ENCODE results near the gene TRIM17.

TRIM17 gene

DNA sequence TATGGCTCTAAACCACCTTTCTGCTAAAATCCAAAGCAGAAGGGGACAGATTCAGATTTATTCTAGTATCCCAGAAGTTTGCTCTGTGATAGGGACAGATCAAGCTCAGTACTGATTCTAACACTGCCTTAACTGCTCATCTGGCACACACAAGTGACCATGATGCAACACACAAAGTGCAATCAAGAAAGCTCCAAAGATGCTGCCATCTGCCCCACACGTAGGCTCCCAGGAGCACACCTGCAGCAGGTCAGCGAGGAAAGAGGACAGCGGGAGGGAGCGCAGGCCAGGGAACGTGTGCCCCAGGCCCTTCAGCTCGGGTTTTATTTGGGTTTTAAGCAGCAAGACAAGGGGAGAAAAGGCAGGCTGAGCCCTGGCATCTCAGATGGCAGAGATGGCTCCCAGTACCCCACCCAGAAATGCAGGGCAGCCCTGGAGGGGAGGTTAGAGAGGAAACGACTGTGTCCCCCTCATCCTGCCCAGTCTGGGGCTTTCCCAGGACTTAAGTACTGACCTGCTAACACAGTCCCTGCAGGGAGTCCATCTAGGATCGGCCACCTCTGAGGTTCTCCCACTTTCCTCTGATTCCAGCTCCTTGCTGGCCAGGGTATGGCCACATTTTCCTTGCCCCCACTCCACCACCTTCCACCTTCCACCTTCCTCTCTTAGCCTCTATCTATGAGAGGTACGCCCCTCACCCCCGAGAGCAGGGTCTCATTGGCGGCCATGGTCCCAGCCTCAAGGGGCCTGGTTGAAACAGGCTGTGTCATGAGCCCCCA is 11.3 kb downstream of the TRIM17 start:
- peak overlapping the region; percentile 66 for H3K4me3 ChIP-seq (ENCODE audit: low read depth, low read length)
- H3K27me3 ChIP-seq (ENCODE audit: control insufficient read depth, insufficient read depth, low read length) = no peaks in the 10 kb centered on the region
- H3K4me1 ChIP-seq (ENCODE audit: control insufficient read depth, insufficient read depth, low read length) = no peaks in the 10 kb centered on the region
- no peaks in the 10 kb centered on the region for H3K36me3 ChIP-seq (ENCODE audit: control insufficient read depth, insufficient read depth, low read length)
- no peak overlapping the region for H3K9ac ChIP-seq (ENCODE audit: low read depth, low read length)
- no peaks in the 10 kb centered on the region for H3K9me3 ChIP-seq (ENCODE audit: control insufficient read depth, insufficient read depth, low read length)

DNA sequence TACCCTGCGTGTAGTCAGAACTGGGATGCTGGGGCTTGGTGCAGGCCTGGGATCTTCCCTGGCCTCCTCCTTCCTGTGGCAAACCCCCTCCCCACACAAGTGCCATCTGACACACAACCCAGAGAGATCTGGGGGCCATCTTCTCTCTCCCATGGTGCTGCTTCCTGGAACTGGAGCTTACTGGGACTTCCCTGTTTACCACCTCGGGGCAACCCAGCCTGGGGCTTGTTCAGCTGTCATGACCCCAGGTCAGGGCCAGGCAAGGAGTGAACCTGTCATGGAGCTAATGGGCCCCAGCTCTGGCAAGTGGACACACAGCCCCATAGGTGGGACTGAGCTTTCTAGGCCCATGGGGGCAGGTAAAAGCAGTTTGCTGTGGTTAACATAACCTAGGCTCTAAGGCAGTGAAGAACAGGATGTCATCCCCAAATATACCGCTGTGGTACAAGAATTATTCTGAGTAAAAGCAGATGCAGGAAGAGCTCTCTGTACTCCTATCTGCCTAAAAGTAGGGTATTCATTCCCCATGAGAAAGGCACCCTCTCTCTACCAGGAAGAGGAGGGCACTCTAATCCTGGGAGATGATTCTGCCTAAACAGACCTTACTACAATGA is 12.4 kb downstream of the TRIM17 start:
- H3K4me1 ChIP-seq (ENCODE audit: control insufficient read depth, insufficient read depth, low read length) = no peaks in the 10 kb centered on the region
- H3K36me3 ChIP-seq (ENCODE audit: control insufficient read depth, insufficient read depth, low read length) = no peaks in the 10 kb centered on the region
- no peak overlapping the region for H3K9ac ChIP-seq (ENCODE audit: low read depth, low read length)
- H3K27me3 ChIP-seq (ENCODE audit: control insufficient read depth, insufficient read depth, low read length) = no peaks in the 10 kb centered on the region
- no peaks in the 10 kb centered on the region for H3K9me3 ChIP-seq (ENCODE audit: control insufficient read depth, insufficient read depth, low read length)
- no peak overlapping the region for H3K4me3 ChIP-seq (ENCODE audit: low read depth, low read length)

DNA sequence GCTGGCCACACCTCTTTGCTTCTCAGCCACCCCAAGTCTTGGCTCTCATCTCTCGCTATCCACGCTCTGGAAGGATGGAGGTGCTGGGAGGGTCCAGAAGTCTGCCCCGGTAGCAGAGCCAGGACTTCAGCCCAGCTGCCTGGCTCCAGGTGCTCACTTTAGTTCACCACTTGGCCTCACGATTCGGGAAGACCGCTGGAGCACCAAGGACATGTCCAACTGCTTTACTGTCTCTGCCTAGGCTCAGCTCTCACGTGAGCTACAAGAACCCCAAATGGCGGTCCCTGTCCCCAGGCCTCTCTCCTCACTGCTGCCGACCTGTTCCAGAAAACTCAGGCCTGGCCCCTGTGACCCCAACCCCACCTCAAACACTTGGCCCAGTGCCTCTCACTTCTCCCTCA is 13.4 kb downstream of the TRIM17 start:
- no peak overlapping the region for H3K4me3 ChIP-seq (ENCODE audit: low read depth, low read length)
- H3K27me3 ChIP-seq (ENCODE audit: control insufficient read depth, insufficient read depth, low read length) = no peaks in the 10 kb centered on the region
- no peak overlapping the region for H3K9ac ChIP-seq (ENCODE audit: low read depth, low read length)
- no peaks in the 10 kb centered on the region for H3K9me3 ChIP-seq (ENCODE audit: control insufficient read depth, insufficient read depth, low read length)
- H3K4me1 ChIP-seq (ENCODE audit: control insufficient read depth, insufficient read depth, low read length) = no peaks in the 10 kb centered on the region
- no peaks in the 10 kb centered on the region for H3K36me3 ChIP-seq (ENCODE audit: control insufficient read depth, insufficient read depth, low read length)

DNA sequence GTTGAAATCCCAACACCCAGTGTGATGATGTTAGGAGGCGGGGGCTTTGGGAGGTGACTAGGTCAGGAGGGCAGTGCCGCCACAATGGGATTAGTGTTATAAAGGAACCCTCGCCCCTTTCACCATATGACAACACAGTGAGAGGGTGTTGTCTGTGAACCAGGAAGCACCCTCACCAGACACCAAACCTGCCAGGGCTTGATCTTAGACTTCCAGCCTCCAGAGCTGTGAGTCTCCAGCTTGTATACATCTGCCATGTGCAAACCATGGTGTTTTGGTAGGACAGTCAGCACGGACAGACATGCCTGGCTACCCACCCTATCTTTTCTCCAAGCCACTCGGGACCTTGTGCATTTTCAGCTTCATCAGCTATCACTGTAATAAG is 14.0 kb downstream of the TRIM17 start:
- Histone ChIP-seq H3K36me3 (ENCODE audit: control insufficient read depth, insufficient read depth, low read length) (no peaks in the 10 kb centered on the region), H3K4me3 (ENCODE audit: low read depth, low read length) (no peak overlapping the region), H3K4me1 (ENCODE audit: control insufficient read depth, insufficient read depth, low read length) (no peaks in the 10 kb centered on the region), H3K9me3 (ENCODE audit: control insufficient read depth, insufficient read depth, low read length) (no peaks in the 10 kb centered on the region), H3K9ac (ENCODE audit: low read depth, low read length) (no peak overlapping the region), H3K27me3 (ENCODE audit: control insufficient read depth, insufficient read depth, low read length) (no peaks in the 10 kb centered on the region)

DNA sequence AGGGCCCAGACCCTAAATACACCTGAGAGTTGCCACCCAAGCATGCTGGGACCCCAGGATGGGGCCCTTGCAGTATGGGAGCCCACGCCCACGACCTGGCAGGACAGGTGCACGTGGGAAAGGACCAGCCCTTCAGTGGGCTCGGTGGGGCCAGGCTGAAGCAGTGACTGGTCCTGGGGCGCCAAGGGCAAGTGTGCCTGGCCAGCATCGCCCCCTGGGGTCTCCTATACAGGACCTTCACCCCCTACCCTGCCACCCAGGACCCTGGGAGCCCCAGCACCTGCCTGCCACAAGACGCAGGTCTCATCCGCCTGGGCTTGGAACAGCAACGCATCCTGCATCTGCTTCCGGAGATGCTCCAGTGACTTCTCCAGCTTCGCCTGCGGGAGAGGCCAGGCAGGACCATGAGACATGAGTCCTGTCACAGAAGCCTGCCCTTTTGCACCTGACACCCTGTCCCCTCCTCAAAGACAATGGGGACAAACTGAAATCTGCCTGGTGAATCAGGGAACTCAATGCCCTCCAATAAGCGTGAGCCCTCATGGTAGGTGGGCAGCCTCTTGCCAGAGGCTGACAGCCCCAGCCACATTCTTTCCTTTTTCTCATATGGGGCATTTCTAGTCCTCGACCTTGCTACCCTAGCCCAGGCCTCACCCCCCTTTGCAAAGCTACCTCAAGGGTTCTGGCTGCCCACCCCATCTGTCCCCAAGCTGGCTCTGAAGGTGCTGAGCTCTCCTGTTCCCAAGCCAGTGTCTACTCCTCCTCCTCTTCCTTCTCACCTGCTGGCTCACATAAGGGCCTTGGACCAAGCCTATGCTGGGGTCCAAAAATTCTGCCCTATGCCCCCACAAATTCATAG is 14.7 kb downstream of the TRIM17 start:
- Histone ChIP-seq H3K9me3 (ENCODE audit: control insufficient read depth, insufficient read depth, low read length) (no peaks in the 10 kb centered on the region), H3K9ac (ENCODE audit: low read depth, low read length) (no peak overlapping the region), H3K27me3 (ENCODE audit: control insufficient read depth, insufficient read depth, low read length) (no peaks in the 10 kb centered on the region), H3K4me3 (ENCODE audit: low read depth, low read length) (no peak overlapping the region), H3K4me1 (ENCODE audit: control insufficient read depth, insufficient read depth, low read length) (no peaks in the 10 kb centered on the region), H3K36me3 (ENCODE audit: control insufficient read depth, insufficient read depth, low read length) (no peaks in the 10 kb centered on the region)

DNA sequence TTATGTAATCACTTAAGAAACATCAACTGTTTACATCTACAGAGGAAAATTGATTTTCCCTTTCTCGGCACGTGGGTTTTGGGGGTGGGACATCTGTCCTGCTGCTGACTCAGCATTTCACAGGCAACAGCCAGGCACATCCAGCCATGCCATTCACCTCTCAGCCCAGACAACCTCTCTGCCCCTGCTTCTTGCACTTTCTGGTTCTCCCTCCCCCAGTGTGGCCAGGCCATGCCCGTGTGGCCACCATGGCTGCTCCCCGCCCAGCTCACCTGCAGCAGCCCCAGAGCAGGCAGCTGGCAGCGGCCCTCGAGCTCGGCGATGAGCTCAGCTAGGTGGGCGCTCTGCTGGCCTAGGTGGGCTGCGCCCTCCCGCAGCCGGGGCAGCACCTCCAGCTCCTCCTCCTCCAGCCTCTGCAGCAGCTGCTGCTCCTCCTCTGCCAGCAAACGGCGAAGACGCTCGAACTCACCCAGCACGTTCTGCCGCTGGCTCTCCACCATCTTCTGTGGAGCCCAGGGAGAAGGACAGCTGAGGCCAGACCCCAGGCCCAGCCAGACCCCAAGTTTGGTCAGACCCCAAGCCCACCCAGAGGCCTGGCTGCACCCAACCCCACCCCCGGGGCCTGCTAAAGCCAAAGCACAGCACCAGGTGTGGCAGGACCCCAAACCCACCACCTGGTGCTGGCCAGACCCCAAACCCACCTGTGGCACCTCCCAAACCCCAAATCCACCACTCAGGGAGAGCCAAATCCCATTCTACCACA is 15.8 kb downstream of the TRIM17 start:
- no peak overlapping the region for H3K9ac ChIP-seq (ENCODE audit: low read depth, low read length)
- H3K4me1 ChIP-seq (ENCODE audit: control insufficient read depth, insufficient read depth, low read length) = no peaks in the 10 kb centered on the region
- peaks cover 5% of the 10 kb centered on the region for H3K36me3 ChIP-seq (ENCODE audit: control insufficient read depth, insufficient read depth, low read length)
- H3K27me3 ChIP-seq (ENCODE audit: control insufficient read depth, insufficient read depth, low read length) = no peaks in the 10 kb centered on the region
- no peak overlapping the region for H3K4me3 ChIP-seq (ENCODE audit: low read depth, low read length)
- no peaks in the 10 kb centered on the region for H3K9me3 ChIP-seq (ENCODE audit: control insufficient read depth, insufficient read depth, low read length)

DNA sequence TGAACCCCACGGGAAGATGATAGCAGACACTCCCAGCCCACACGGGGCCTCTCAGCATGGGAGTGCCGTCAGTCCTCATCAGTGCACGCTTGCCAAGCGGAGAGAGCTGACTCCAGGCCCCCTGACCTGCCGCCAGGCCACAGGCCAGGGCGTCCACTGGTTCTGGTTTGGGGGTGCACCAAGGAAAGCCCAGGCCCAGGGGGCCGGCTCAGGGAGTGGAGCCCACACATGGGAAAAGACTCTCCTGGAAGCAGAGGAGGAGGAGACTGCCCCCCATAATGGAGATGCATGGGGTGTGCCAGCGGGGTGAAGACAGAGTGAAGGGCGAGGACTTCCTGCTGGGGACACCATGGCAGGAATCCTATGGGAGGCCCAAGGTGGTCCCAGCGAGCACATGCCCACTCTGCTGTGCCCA is 16.4 kb downstream of the TRIM17 start:
- Histone ChIP-seq H3K9me3 (ENCODE audit: control insufficient read depth, insufficient read depth, low read length) (no peaks in the 10 kb centered on the region), H3K27me3 (ENCODE audit: control insufficient read depth, insufficient read depth, low read length) (no peaks in the 10 kb centered on the region), H3K9ac (ENCODE audit: low read depth, low read length) (no peak overlapping the region), H3K4me3 (ENCODE audit: low read depth, low read length) (no peak overlapping the region), H3K36me3 (ENCODE audit: control insufficient read depth, insufficient read depth, low read length) (peaks cover 5% of the 10 kb centered on the region), H3K4me1 (ENCODE audit: control insufficient read depth, insufficient read depth, low read length) (no peaks in the 10 kb centered on the region)

DNA sequence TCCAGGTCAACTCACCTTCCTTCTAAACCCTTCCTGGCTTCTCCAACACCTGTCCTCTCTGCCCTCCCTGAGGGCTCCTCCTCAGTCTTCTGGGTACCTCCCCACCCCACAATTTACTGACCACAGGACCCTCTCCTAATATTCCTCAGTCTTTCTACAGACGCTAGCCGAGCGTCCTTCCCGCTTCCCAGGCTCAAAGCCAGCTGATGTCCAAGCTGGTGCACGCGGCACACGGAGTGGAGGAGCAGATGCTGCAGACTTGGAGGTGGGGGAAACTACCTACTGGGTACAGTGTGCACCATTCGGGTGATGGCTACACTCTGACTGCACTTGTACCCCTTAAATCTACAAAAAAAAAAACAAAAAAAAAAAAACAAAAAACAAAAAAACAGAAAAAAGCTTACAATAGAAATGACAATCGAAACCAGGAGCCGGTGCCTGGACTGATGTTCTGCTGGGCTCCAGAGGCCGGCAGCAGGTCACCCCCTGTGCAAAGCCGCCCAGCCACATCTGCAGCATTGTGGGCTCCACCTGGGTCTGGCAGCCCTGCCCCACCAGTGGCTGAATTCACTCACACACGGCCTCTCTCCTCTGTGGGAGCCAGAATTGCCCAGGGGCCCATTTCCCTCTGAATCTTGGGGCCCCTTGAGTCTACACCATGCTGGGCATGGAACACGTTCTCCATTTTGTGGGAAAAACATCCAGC is 17.0 kb downstream of the TRIM17 start:
- Histone ChIP-seq H3K9ac (ENCODE audit: low read depth, low read length) (no peak overlapping the region), H3K36me3 (ENCODE audit: control insufficient read depth, insufficient read depth, low read length) (peaks cover 5% of the 10 kb centered on the region), H3K4me3 (ENCODE audit: low read depth, low read length) (no peak overlapping the region), H3K27me3 (ENCODE audit: control insufficient read depth, insufficient read depth, low read length) (no peaks in the 10 kb centered on the region), H3K9me3 (ENCODE audit: control insufficient read depth, insufficient read depth, low read length) (no peaks in the 10 kb centered on the region), H3K4me1 (ENCODE audit: control insufficient read depth, insufficient read depth, low read length) (no peaks in the 10 kb centered on the region)

DNA sequence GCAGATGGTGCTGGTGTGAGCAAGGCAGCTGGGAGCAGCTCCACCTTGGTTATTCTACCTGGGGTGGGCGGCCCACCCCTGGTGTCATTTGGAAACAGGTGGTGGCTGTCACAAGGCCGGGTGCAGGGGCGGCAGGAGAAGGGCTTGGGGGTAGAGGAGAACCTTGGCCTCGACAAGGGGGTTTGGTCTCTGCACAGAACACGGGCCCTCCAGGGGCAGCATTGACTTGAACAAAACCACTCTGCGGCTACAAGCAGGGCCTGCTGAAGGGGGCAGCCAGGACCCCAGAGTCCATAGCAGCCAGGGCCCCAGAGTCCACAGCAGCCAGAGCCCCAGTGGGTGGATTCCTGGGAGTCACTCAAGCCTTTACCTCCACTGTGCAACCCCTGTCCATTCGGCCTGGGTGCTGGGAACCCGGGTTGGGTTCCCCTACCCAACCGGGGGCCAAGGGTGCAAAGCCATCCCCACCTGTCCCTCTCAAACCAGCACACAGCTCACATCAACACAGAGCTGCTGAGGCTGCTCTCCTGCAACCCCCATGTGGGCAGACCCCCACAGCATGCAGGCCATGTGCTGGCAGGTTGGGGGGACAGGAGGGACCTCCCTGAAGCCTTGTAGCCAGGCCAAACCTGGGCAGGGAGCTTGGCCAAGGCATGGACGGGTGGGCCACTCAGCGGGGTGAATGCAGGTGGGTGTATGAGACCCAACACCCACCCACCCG is 17.8 kb downstream of the TRIM17 start:
- Histone ChIP-seq H3K4me1 (ENCODE audit: control insufficient read depth, insufficient read depth, low read length) (no peaks in the 10 kb centered on the region), H3K27me3 (ENCODE audit: control insufficient read depth, insufficient read depth, low read length) (no peaks in the 10 kb centered on the region), H3K9ac (ENCODE audit: low read depth, low read length) (no peak overlapping the region), H3K4me3 (ENCODE audit: low read depth, low read length) (no peak overlapping the region), H3K9me3 (ENCODE audit: control insufficient read depth, insufficient read depth, low read length) (no peaks in the 10 kb centered on the region), H3K36me3 (ENCODE audit: control insufficient read depth, insufficient read depth, low read length) (peaks cover 5% of the 10 kb centered on the region)

DNA sequence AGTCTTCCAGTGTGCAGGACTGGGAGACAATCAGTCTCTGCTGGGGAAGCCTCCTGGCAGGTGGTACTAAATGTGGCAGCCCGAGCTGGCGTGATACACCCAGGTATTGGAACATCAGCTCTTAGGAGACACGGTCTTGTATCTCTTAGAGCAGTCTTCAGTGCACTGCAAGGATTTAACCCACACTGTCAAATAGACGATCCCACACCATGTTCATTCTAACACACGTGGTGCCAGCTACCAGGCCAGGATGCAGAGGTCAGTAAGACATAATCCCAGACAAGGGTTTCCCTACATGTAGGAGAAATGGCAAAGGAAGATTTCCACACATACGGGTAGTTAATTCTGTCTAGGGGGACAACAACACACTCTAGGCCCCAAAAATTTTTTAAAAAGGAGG is 18.7 kb downstream of the TRIM17 start:
- Histone ChIP-seq H3K27me3 (ENCODE audit: control insufficient read depth, insufficient read depth, low read length) (no peaks in the 10 kb centered on the region), H3K4me3 (ENCODE audit: low read depth, low read length) (no peak overlapping the region), H3K4me1 (ENCODE audit: control insufficient read depth, insufficient read depth, low read length) (no peaks in the 10 kb centered on the region), H3K9me3 (ENCODE audit: control insufficient read depth, insufficient read depth, low read length) (no peaks in the 10 kb centered on the region), H3K9ac (ENCODE audit: low read depth, low read length) (no peak overlapping the region), H3K36me3 (ENCODE audit: control insufficient read depth, insufficient read depth, low read length) (peaks cover 5% of the 10 kb centered on the region)
